HL-60/S4 treated with retinoic acid at 250 ng/mL for 4 days and 3 days (cell line): ENCODE results near the gene BACH2.
"Not testable (repeated sequence)": the region's sequence is repeated elsewhere in the genome, so short reads cannot be mapped to it uniquely, and the experiment has no call there.

Experiments used
- in situ Hi-C: fragments of 300-500 bp; cut with MboI; formaldehyde crosslinking; loops from 2 replicates; pipeline ENCODE4 v1.7.0; 2022; ENCODE audit warnings: low sequenced_read_pairs

Gene BACH2

GRCh38 chr6:90282265-90282664 lies 14.4 kb downstream of the BACH2 start:
- in situ Hi-C loops: not testable (repeated sequence)

- in situ Hi-C loops: no loop called here
Observed at GRCh38 chr6:90278129-90278528, 18.5 kb downstream of the BACH2 start.

GRCh38 chr6:90277302-90278011 lies 19.2 kb downstream of the BACH2 start:
- in situ Hi-C loops: no loop called here

- in situ Hi-C loops: no loop called here
Observed at GRCh38 chr6:90274451-90275030, 22.1 kb downstream of the BACH2 start.

- in situ Hi-C loops: no loop called here
Observed at GRCh38 chr6:90273863-90274262, 22.8 kb downstream of the BACH2 start.

- in situ Hi-C loops: no loop called here
Observed at GRCh38 chr6:90272895-90273294, 23.7 kb downstream of the BACH2 start.

GRCh38 chr6:90271831-90272230 lies 24.8 kb downstream of the BACH2 start:
- in situ Hi-C loops: no loop called here

- in situ Hi-C loops: no loop called here
Observed at GRCh38 chr6:90269334-90269733, 27.3 kb downstream of the BACH2 start.

GRCh38 chr6:90268178-90268577 lies 28.5 kb downstream of the BACH2 start:
- in situ Hi-C loops: no loop called here

- in situ Hi-C loops: no loop called here
Observed at GRCh38 chr6:90266905-90267621, 29.6 kb downstream of the BACH2 start.

GRCh38 chr6:90264561-90264960 lies 32.1 kb downstream of the BACH2 start:
- in situ Hi-C loops: no loop called here

GRCh38 chr6:90263633-90264032 lies 33.0 kb downstream of the BACH2 start:
- in situ Hi-C loops: no loop called here

- in situ Hi-C loops: no loop called here
Observed at GRCh38 chr6:90261801-90262200, 34.8 kb downstream of the BACH2 start.

GRCh38 chr6:90257486-90257738 lies 39.2 kb downstream of the BACH2 start:
- in situ Hi-C loops: no loop called here

GRCh38 chr6:90256698-90257485 lies 39.8 kb downstream of the BACH2 start:
- in situ Hi-C loops: no loop called here

GRCh38 chr6:90253631-90254030 lies 43.0 kb downstream of the BACH2 start:
- in situ Hi-C loops: no loop called here

GRCh38 chr6:90251295-90251992 lies 45.2 kb downstream of the BACH2 start:
- in situ Hi-C loops: no loop called here

- in situ Hi-C loops: no loop called here
Observed at GRCh38 chr6:90250405-90250804, 46.2 kb downstream of the BACH2 start.

GRCh38 chr6:90249458-90249857 lies 47.2 kb downstream of the BACH2 start:
- in situ Hi-C loops: no loop called here

GRCh38 chr6:90249034-90249433 lies 47.6 kb downstream of the BACH2 start:
- in situ Hi-C loops: no loop called here

GRCh38 chr6:90247262-90247661 lies 49.4 kb downstream of the BACH2 start:
- in situ Hi-C loops: no loop called here
